K562 (cell line): Measurements from ENCODE around the gene BNIP2. TPM values are rescaled to one million over a fixed set of nuclear protein-coding genes. Genes with fewer than 3 reads are reported as not detected.

Experiments used
- ATAC-seq: fragments of 200-7000 bp; cut with Tn5 transposase; 3 replicates; pipeline ENCODE4 v1.9.1; 2020; ENCODE audit warnings: moderate library complexity
- BruUV-seq: library from RNA; stranded (reverse); fragments of 400-500 nt; replicated peaks from 2 replicates; lab custom pipeline; 2021; lab: Mats Ljungman, UMichigan
- CTCF ChIA-PET: fragments of 300-600 bp; formaldehyde crosslinking; extraction: SDS; loops from one replicate; lab custom pipeline; 2021; ENCODE audit warnings: low intra/inter-chr PET ratio; lab: Yijun Ruan, JAX
- POLR2A ChIA-PET: fragments of 300-600, 350-650 bp; sonication (Branson Sonifier 250); formaldehyde crosslinking; extraction: SDS; loops from one replicate; lab custom pipeline; 2021; ENCODE audit warnings: antibody characterized with exemption, inconsistent platforms; lab: Yijun Ruan, JAX
- DNase-seq, 4 experiments: peaks; one replicate each; pipeline versions ENCODE4 v3.0.0 to v3.0.0-alpha.2; 2011 to 2018; ENCODE audit warnings: low spot score in 3 of 4, mixed read lengths in 3 of 4; ENCODE audit errors: extremely low read depth in 1 of 4
- FAIRE-seq: peaks from 2 replicates; lab custom pipeline; 2011; peaks lifted over from hg19 to GRCh38; lab: Jason Lieb, UNC
- H2AFZ ChIP-seq: 2 replicates; pipeline ENCODE4 v1.6.0; 2011; ENCODE audit warnings: low read depth, low read length, control low read depth, inconsistent platforms
- H3K27ac ChIP-seq: fragments of 200-600 bp; 3 replicates; pipeline ENCODE4 v1.8.0; 2011; ENCODE audit warnings: low read depth, mild to moderate bottlenecking, control low read depth, inconsistent platforms, low read length, moderate library complexity, mixed read lengths; ENCODE audit errors: extremely low read depth
- H3K27me3 ChIP-seq, 2 experiments: fragments of 300-600 bp in 1 of 2; 2 replicates in 1 of 2; 3 replicates in 1 of 2; pipeline versions ENCODE4 v1.6.0 to v1.8.0; 2011; ENCODE audit warnings: inconsistent platforms in 2 of 2, low read length in 2 of 2, mild to moderate bottlenecking in 1 of 2, mixed read lengths in 1 of 2, moderate library complexity in 1 of 2; ENCODE audit not compliant: control insufficient read depth in 2 of 2, insufficient read depth in 2 of 2
- H3K36me3 ChIP-seq: fragments of 300-600 bp; 3 replicates; pipeline ENCODE4 v1.8.0; 2011; ENCODE audit warnings: mild to moderate bottlenecking, low read length, inconsistent platforms; ENCODE audit not compliant: control insufficient read depth, insufficient read depth
- H3K4me1 ChIP-seq, 2 experiments: fragments of 200-600 bp in 1 of 2; replicated peaks in 1 of 2; 2 replicates in 1 of 2; 3 replicates in 1 of 2; pipeline versions ENCODE4 v1.5.1 to v1.8.0; 2011; ENCODE audit warnings: inconsistent platforms in 2 of 2, low read length in 2 of 2, mild to moderate bottlenecking in 1 of 2, mixed read lengths in 1 of 2, moderate library complexity in 1 of 2; ENCODE audit not compliant: control insufficient read depth in 2 of 2, insufficient read depth in 2 of 2
- H3K4me2 ChIP-seq: 2 replicates; pipeline ENCODE4 v1.6.1; 2011; ENCODE audit warnings: low read length, control low read depth, inconsistent platforms, mixed read lengths; ENCODE audit not compliant: insufficient read depth
- H3K4me3 ChIP-seq: fragments of 200-600 bp; sonication (generic), shearing (Covaris generic); 2 replicates; pipeline ENCODE4 v1.5.1; 2016; ENCODE audit warnings: control low read depth, inconsistent platforms
- H3K79me2 ChIP-seq: fragments of 200-600 bp; 3 replicates; pipeline ENCODE4 v1.8.0; 2011; ENCODE audit warnings: low read length, inconsistent platforms; ENCODE audit not compliant: control insufficient read depth, insufficient read depth
- H3K9ac ChIP-seq, 2 experiments: 2 replicates each; pipeline versions ENCODE4 v1.6.0 to v1.6.1; 2011; ENCODE audit warnings: low read depth in 2 of 2, low read length in 2 of 2, control low read depth in 1 of 2, inconsistent platforms in 1 of 2, mild to moderate bottlenecking in 1 of 2, mixed read lengths in 1 of 2; ENCODE audit not compliant: insufficient read depth in 1 of 2
- H3K9me1 ChIP-seq: one replicate; pipeline ENCODE4 v1.6.0; 2011; ENCODE audit warnings: inconsistent platforms, mild to moderate bottlenecking, low read length, moderate library complexity; ENCODE audit not compliant: control insufficient read depth, insufficient read depth
- H3K9me3 ChIP-seq: replicated peaks from 2 replicates; pipeline ENCODE4 v1.5.1; 2011; ENCODE audit warnings: low read depth, low read length, inconsistent platforms; ENCODE audit not compliant: control insufficient read depth, insufficient read depth
- H4K20me1 ChIP-seq: replicated peaks from 2 replicates; pipeline ENCODE4 v1.6.1; 2011; ENCODE audit warnings: low read length, inconsistent platforms, mixed read lengths; ENCODE audit not compliant: control insufficient read depth, insufficient read depth
- ATF1 ChIP-seq, 2 experiments: fragments of 450-650 bp in 1 of 2; IDR thresholded peaks; 2 replicates each; pipeline ENCODE4 v1.6.1; 2016; ENCODE audit warnings: missing compliant biosample characterization in 1 of 2, missing genetic modification characterization in 1 of 2
- CC2D1A ChIP-seq: fragments of 450-650 bp; IDR thresholded peaks from 2 replicates; pipeline ENCODE4 v1.6.1; 2017; ENCODE audit warnings: mild to moderate bottlenecking
- DDX20 ChIP-seq: fragments of 450-650 bp; IDR thresholded peaks from 2 replicates; pipeline ENCODE4 v1.6.1; 2016; ENCODE audit warnings: missing genetic modification characterization, low read depth, mild to moderate bottlenecking, missing compliant biosample characterization, moderate library complexity
- FOXK2 ChIP-seq, 2 experiments: fragments of 450-650 bp; IDR thresholded peaks in 1 of 2; conservative IDR thresholded peaks in 1 of 2; 2 replicates each; pipeline ENCODE4 v1.6.1; 2016; ENCODE audit warnings: low read depth in 2 of 2, mild to moderate bottlenecking in 1 of 2
- MEF2D ChIP-seq: conservative IDR thresholded peaks from 2 replicates; pipeline ENCODE4 v1.6.1; 2016; ENCODE audit warnings: low read depth, missing genetic modification characterization, missing compliant biosample characterization
- MXI1 ChIP-seq: IDR thresholded peaks from 2 replicates; pipeline ENCODE4 v1.6.1; 2011; ENCODE audit warnings: low read depth, mild to moderate bottlenecking, improper control_type of control experiment, low read length
- POLR2B ChIP-seq: fragments of 450-650 bp; IDR thresholded peaks from 2 replicates; pipeline ENCODE4 v1.6.1; 2018; ENCODE audit warnings: low read depth; ENCODE audit not compliant: partially characterized antibody
- RB1 ChIP-seq: fragments of 450-650 bp; IDR thresholded peaks from 2 replicates; pipeline ENCODE4 v1.6.1; 2017; ENCODE audit warnings: low read depth, mild to moderate bottlenecking
- RFX1 ChIP-seq: fragments of 450-650 bp; IDR thresholded peaks from 2 replicates; pipeline ENCODE4 v1.6.1; 2016; ENCODE audit warnings: mild to moderate bottlenecking, moderate library complexity
- SMARCB1 ChIP-seq: IDR thresholded peaks from 2 replicates; pipeline ENCODE4 v1.6.1; 2011; ENCODE audit warnings: improper control_type of control experiment, low read depth; ENCODE audit not compliant: insufficient read length
- ZKSCAN3 ChIP-seq: fragments of 250-450 bp; sonication (Bioruptor Pico); IDR thresholded peaks from 2 replicates; pipeline ENCODE4 v1.4.0; 2020
- ZNF165 ChIP-seq: fragments of 250-450 bp; sonication (Bioruptor Pico); IDR thresholded peaks from 2 replicates; pipeline ENCODE4 v1.4.0; 2020; ENCODE audit warnings: borderline replicate concordance
- ZNF644 ChIP-seq: fragments of 200-800 bp; sonication (Bioruptor generic); IDR thresholded peaks from 2 replicates; pipeline ENCODE4 v1.6.1; 2016; ENCODE audit warnings: low read depth, missing genetic modification characterization, missing compliant biosample characterization
- ZZZ3 ChIP-seq: fragments of 450-650 bp; IDR thresholded peaks from 2 replicates; pipeline ENCODE4 v1.6.1; 2016; ENCODE audit warnings: antibody characterized with exemption, mild to moderate bottlenecking, moderate library complexity
- WGBS: fragments of 100-300 bp; shearing (Covaris generic); methylation state at CpG from one replicate; pipeline ENCODE4 v1.1.6; 2016; ENCODE audit warnings: low coverage, mixed read lengths; ENCODE audit not compliant: insufficient coverage; ENCODE audit errors: missing lambda C conversion rate; 5-methylcytosine and 5-hydroxymethylcytosine counted together
- in situ Hi-C: fragments of 300-500 bp; cut with MboI; formaldehyde crosslinking; loops from 4 replicates; pipeline ENCODE4 v1.15.0; 2018; ENCODE audit warnings: inconsistent platforms, mixed read lengths
- intact Hi-C: fragments of 100-400 bp; cut with micrococcal nuclease; formaldehyde crosslinking; loops from 2 replicates; pipeline ENCODE4 v1.14.2; 2022
- polyA plus RNA-seq, 8 experiments: library from polyadenylated mRNA; depleted of rRNA in 4 of 8; stranded (reverse) in 5 of 8; unstranded in 3 of 8; fragments of >200 nt; fragmentation: Nextera tagmentation in 2 of 8; fragmentation: Illumina TruSeq in 1 of 8; extraction: Ambion mirVana in 2 of 8; extraction: Trizol in 1 of 8; gene quantifications; 2 replicates each; pipeline versions ENCODE4 v1.2.1 to v1.2.3, GENCODE V29; 2011 to 2014; ENCODE audit warnings: inconsistent platforms in 1 of 8, missing spikeins in 1 of 8
- total RNA-seq, 7 experiments: library from RNA; depleted of rRNA in 6 of 7; stranded (reverse); fragments of >200 nt in 6 of 7; fragmentation: Illumina TruSeq in 2 of 7; extraction: Trizol in 2 of 7; gene quantifications; 2 replicates each; pipeline versions ENCODE4 v1.2.1 to v1.2.3, GENCODE V29; 2011 to 2021; ENCODE audit warnings: low replicate concordance in 1 of 7
- TF ChIP-seq, protein P1 (sequence below), 2 experiments: fragments of 250-450 bp in 1 of 2; fragments of 450-650 bp in 1 of 2; sonication (Bioruptor Pico) in 1 of 2; IDR thresholded peaks; 2 replicates each; pipeline versions ENCODE4 v1.6.1 to v1.8.0; 2016 to 2021; ENCODE audit warnings: mild to moderate bottlenecking in 2 of 2, moderate library complexity in 2 of 2, missing compliant biosample characterization in 1 of 2, missing genetic modification characterization in 1 of 2
- TF ChIP-seq, protein P2 (sequence below): fragments of 450-650 bp; IDR thresholded peaks from 2 replicates; pipeline ENCODE4 v1.6.1; 2017; ENCODE audit warnings: mild to moderate bottlenecking, moderate library complexity

The BNIP2 gene
- total and polyA plus RNA-seq, 9 of the 15 experiments (the other 6 are each of a cell fraction or from before 2014, with no cell fraction given), result 19.6 to 88.0 (median 52.5) TPM

GRCh38 chr15:59616379-59616778 is 72.7 kb downstream of the BNIP2 start:
- FAIRE-seq (no peak), ATAC-seq (no peak), DNase-seq (no peak)
- intact Hi-C loops, result no loop called here
- Histone ChIP-seq H3K79me2 (no peaks in the 10 kb centered on the region), H3K9ac (no peak overlapping the region), H4K20me1 (no peaks in the 10 kb centered on the region), H3K36me3 (no peaks in the 10 kb centered on the region), H3K4me2 (no peak overlapping the region), H3K27me3 (peaks cover 8 to 21% of the 10 kb centered on the region in 2 experiments; a peak in 3 of 5 replicates), H3K4me1 (no peaks in the 10 kb centered on the region), H3K9me3 (no peaks in the 10 kb centered on the region), H2AFZ (no peak overlapping the region), H3K9me1 (no peaks in the 10 kb centered on the region), H3K4me3 (no peak overlapping the region), H3K27ac (no peak overlapping the region)
- ChIA-PET POLR2A (interaction anchor here (0.6 to 1.3 kb wide), 2 partner anchors 9 to 423 kb away, joined by 3 read pairs; no protein-coding TSS in a partner anchor), CTCF (no interaction called here)
- 0% methylated on average over 3 of the region's 3 CpGs for WGBS
- no TSS peak for BruUV-seq
- TF ChIP-seq RB1 (no peak), ZNF165 (no peak), ZKSCAN3 (CRISPR knock-in tag) (no peak), DDX20 (tag) (no peak), ZZZ3 (no peak), MXI1 (no peak), SMARCB1 (no peak), RFX1 (no peak), ATF1 (CRISPR knock-in tag; IDR thresholded peaks at IDR 0.05) (no peak), ATF1 (tag; IDR thresholded peaks at IDR 0.05) (no peak), FOXK2 (conservative IDR thresholded peaks at IDR 0.05 in 1 of 2, IDR thresholded peaks at IDR 0.05 in 1 of 2; ENCODE audit: low read depth in 2 of 2) (no peak), ZNF644 (no peak), CC2D1A (no peak), POLR2B (no peak), MEF2D (tag) (no peak)
- TF ChIP-seq, protein P1, sequence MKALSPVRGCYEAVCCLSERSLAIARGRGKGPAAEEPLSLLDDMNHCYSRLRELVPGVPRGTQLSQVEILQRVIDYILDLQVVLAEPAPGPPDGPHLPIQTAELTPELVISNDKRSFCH (CRISPR knock-in tag; IDR thresholded peaks at IDR 0.05), result no peak
- TF ChIP-seq, protein P1 (tag; IDR thresholded peaks at IDR 0.05), result no peak
- TF ChIP-seq, protein P2, sequence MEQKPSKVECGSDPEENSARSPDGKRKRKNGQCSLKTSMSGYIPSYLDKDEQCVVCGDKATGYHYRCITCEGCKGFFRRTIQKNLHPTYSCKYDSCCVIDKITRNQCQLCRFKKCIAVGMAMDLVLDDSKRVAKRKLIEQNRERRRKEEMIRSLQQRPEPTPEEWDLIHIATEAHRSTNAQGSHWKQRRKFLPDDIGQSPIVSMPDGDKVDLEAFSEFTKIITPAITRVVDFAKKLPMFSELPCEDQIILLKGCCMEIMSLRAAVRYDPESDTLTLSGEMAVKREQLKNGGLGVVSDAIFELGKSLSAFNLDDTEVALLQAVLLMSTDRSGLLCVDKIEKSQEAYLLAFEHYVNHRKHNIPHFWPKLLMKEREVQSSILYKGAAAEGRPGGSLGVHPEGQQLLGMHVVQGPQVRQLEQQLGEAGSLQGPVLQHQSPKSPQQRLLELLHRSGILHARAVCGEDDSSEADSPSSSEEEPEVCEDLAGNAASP, result no peak
- in situ Hi-C loops, result no loop called here
